Measurements from ENCODE around the gene KRT74. TPM values are rescaled to one million over a fixed set of nuclear protein-coding genes. Genes with fewer than 3 reads are reported as not detected.

Gene KRT74
- total RNA-seq (ENCODE audit: low replicate concordance), result not detected in 2 replicates

DNA sequence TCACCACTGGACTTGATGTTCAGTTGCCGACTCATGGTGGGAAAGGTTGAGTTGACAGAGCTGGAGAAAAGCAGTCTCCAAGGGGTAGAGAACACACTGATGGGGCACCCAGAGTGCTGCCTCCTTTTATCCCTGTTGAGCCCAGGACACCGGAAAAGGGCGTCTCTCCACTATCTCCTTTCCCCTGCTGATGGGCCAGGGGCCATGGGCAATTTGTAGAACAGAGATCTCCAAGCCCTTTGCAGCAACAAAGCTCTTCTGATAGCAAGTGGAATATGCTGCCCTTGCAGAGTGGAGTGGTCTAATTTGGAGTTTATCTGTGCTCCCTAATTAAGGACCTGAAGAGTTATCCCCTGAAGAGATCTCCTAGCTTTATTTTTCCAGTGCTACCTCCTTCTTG is at the start of gene KRT74:
Gene KRT74 (minus strand): TSS at position 101 of the 400 bp plus-strand sequence. CDS start 66 bp downstream, at position 35.
- DNase-seq (ENCODE audit: low read depth), result no peak
- TF ChIP-seq, protein P1, sequence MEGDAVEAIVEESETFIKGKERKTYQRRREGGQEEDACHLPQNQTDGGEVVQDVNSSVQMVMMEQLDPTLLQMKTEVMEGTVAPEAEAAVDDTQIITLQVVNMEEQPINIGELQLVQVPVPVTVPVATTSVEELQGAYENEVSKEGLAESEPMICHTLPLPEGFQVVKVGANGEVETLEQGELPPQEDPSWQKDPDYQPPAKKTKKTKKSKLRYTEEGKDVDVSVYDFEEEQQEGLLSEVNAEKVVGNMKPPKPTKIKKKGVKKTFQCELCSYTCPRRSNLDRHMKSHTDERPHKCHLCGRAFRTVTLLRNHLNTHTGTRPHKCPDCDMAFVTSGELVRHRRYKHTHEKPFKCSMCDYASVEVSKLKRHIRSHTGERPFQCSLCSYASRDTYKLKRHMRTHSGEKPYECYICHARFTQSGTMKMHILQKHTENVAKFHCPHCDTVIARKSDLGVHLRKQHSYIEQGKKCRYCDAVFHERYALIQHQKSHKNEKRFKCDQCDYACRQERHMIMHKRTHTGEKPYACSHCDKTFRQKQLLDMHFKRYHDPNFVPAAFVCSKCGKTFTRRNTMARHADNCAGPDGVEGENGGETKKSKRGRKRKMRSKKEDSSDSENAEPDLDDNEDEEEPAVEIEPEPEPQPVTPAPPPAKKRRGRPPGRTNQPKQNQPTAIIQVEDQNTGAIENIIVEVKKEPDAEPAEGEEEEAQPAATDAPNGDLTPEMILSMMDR (IDR thresholded peaks at IDR 0.05; ENCODE audit: insufficient read depth, low read length), result no peak
- H3K4me3 ChIP-seq (ENCODE audit: low read depth, low read length), result no peak within 1 kb of the TSS

DNA sequence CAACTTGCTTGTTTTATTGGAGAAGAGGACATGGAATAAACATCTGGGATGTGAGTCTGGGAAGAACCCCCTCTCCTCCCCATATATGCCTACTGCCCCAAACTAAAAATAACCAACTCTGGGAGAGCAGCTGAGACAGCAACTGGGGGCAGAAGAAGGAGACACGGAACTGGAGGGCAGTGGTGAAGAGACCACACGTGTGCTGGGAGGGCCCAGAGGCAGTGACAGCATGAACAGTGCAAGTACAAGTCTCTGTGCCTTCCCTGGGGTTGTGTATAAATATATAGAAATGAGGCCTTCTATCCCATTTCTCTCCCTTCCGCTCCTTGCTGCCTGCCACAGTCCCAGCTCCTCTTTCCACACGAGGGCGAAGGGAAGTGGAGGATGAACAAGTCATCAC is 48.7 kb upstream of the KRT74 start:
- TF ChIP-seq, protein P1 (IDR thresholded peaks at IDR 0.05; ENCODE audit: insufficient read depth, low read length), result no peak
- DNase-seq (ENCODE audit: low read depth), result no peak
- H3K4me3 ChIP-seq (ENCODE audit: low read depth, low read length), result no peak overlapping the region

DNA sequence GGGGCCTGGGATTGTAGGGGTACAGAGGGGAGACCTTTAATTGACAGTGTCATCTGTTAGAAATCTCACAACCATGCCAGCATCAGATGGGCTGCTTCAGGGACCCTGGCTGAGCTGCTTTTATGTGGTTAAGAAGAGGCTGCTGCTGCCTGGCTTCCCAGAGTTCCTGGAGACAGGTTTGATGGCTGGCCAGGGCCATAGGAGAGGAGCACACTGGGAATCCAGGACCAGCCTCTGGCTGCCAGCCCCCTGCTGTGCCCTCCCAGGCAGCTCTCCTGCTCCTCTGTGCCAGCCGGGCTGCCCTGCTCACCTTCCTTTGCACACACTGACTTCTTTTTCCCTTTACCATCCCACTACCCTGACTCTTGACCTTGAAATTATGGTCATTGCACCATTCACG is 45.2 kb upstream of the KRT74 start:
- TF ChIP-seq, protein P1 (IDR thresholded peaks at IDR 0.05; ENCODE audit: insufficient read depth, low read length), result no peak
- no peak for DNase-seq (ENCODE audit: low read depth)
- H3K4me3 ChIP-seq (ENCODE audit: low read depth, low read length), result no peak overlapping the region

DNA sequence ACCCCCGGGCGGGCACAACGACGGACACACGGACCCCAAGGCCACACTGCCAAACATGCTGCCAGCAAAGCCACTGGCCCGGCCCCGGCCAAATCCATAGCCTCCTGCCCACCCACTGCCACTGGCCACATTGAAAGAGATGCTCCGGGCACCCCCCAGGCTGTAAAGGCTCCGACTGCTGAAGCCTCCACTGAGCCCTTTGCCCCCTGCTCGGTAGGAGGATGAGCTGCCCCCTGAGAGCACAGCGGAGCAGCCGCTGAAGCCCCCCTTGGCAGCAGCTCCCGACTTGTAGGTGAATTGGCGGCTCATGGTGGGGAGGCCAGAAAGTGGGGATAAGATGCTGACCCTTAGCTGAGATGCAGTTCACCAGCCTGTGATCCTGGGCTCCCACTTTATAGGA is 44.6 kb upstream of the KRT74 start, which contains the start of gene KRT73:
Gene KRT73 (minus strand): TSS at position 344 of the 400 bp plus-strand sequence. CDS start 35 bp downstream, at position 309.
- TF ChIP-seq, protein P1 (IDR thresholded peaks at IDR 0.05; ENCODE audit: insufficient read depth, low read length), result no peak
- DNase-seq (ENCODE audit: low read depth), result no peak
- H3K4me3 ChIP-seq (ENCODE audit: low read depth, low read length), result no peak within 1 kb of the TSS

DNA sequence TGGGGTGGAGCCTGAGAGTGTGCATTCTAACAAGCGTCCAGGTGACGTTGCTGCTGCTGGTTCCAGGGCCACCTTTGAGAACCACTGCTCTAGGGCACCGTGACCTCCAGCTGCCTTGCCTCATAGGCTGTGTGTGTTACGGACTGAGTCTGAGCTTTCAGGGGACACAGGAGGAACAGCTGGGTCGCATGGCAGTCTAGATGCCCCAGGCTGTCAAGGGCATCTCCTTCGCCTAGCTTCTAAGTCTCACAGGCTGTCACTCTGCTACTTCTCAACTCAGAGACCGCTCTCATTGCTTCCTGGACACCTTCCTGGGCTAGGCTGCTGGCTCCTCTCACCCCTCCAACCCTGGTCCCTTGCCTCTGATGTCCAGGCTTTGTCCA is 43.8 kb upstream of the KRT74 start:
- TF ChIP-seq, protein P1 (IDR thresholded peaks at IDR 0.05; ENCODE audit: insufficient read depth, low read length), result no peak
- DNase-seq (ENCODE audit: low read depth), result no peak
- no peak overlapping the region for H3K4me3 ChIP-seq (ENCODE audit: low read depth, low read length)

DNA sequence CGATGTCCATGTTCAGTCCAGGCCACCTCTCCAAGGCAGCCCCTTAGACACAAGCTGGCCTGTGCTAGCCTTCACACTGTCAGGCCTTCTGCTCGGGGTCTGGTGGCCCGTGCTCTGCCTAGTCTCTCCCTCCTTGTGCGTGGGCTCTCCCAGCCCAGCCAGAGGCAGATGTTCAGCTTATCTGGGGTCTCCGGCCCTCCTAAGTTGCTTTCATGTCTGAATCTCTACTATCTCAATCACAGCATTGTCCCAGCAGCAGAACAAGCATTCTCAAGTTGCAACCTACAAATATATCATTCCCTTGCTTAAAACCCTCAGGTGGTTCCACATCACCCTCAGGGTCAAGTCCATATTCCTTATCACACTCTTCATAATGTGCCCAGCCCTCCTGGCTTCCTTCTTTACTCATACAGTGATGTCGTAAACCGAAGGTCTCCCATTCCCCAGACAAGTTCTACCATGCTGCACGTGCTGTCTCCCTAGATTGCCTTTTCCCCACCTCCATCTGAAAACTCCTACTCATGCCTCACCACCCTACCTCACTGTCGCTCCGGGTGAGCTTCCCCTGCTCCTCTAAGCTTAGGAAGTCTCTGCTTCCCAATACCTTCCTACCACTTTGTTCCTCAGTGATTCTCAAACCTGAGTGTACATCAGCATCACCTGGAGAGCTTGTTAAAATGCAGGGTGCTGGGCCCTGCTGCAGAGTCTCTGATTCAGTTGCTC is 43.2 kb upstream of the KRT74 start:
- TF ChIP-seq, protein P1 (IDR thresholded peaks at IDR 0.05; ENCODE audit: insufficient read depth, low read length), result no peak
- no peak overlapping the region for H3K4me3 ChIP-seq (ENCODE audit: low read depth, low read length)
- DNase-seq (ENCODE audit: low read depth), result no peak
